Osteoblast (primary cell): Measurements from ENCODE around the gene MDM4. TPM values are rescaled to one million over a fixed set of nuclear protein-coding genes. Genes with fewer than 3 reads are reported as not detected.
"Not testable (repeated sequence)": the region's sequence is repeated elsewhere in the genome, so short reads cannot be mapped to it uniquely, and the experiment has no call there.

Experiments used
- DNase-seq: peaks from one replicate; pipeline ENCODE4 v3.0.0; 2011; ENCODE audit warnings: low spot score, mixed read lengths; ENCODE audit not compliant: insufficient read length; ENCODE audit errors: missing footprints
- H2AFZ ChIP-seq: 2 replicates; pipeline ENCODE4 v1.6.0; 2011; ENCODE audit warnings: mild to moderate bottlenecking, low read length
- H3K27ac ChIP-seq: 2 replicates; pipeline ENCODE4 v1.5.1; 2011; ENCODE audit warnings: mild to moderate bottlenecking, low read depth, low read length, moderate library complexity
- H3K27me3 ChIP-seq: 2 replicates; pipeline ENCODE4 v1.6.0; 2012; ENCODE audit warnings: mild to moderate bottlenecking, control low read depth, inconsistent platforms, low read length, moderate library complexity; ENCODE audit not compliant: insufficient read depth
- H3K36me3 ChIP-seq: 2 replicates; pipeline ENCODE4 v1.5.1; 2011; ENCODE audit warnings: mild to moderate bottlenecking, low read length, control low read depth, moderate library complexity; ENCODE audit not compliant: insufficient read depth
- H3K4me1 ChIP-seq: 2 replicates; pipeline ENCODE4 v1.5.1; 2011; ENCODE audit warnings: mild to moderate bottlenecking, low read length, control low read depth, moderate library complexity; ENCODE audit not compliant: insufficient read depth
- H3K4me2 ChIP-seq: 2 replicates; pipeline ENCODE4 v1.6.0; 2011; ENCODE audit warnings: mild to moderate bottlenecking, low read length; ENCODE audit not compliant: insufficient read depth
- H3K4me3 ChIP-seq: fragments of 200-600 bp; sonication (generic); 3 replicates; pipeline ENCODE4 v1.5.1; 2012; ENCODE audit warnings: mild to moderate bottlenecking, low read length, inconsistent platforms; ENCODE audit not compliant: insufficient read depth
- H3K79me2 ChIP-seq: 2 replicates; pipeline ENCODE4 v1.6.0; 2012; ENCODE audit warnings: mild to moderate bottlenecking, low read length, control low read depth, inconsistent platforms; ENCODE audit not compliant: insufficient read depth
- H3K9me3 ChIP-seq: 2 replicates; pipeline ENCODE4 v1.5.1; 2011; ENCODE audit warnings: low read depth, low read length, control low read depth
- H4K20me1 ChIP-seq: 2 replicates; pipeline ENCODE4 v1.6.0; 2012; ENCODE audit warnings: mild to moderate bottlenecking, low read length, control low read depth; ENCODE audit not compliant: insufficient read depth
- total RNA-seq: library from RNA; depleted of rRNA; stranded (reverse); fragments of >200 nt; gene quantifications from 2 replicates; pipeline ENCODE4 v1.2.3, GENCODE V29; 2012
- TF ChIP-seq, protein P1 (sequence below): IDR thresholded peaks from 2 replicates; pipeline ENCODE4 v1.5.1; 2011; ENCODE audit warnings: mild to moderate bottlenecking, low read depth, low read length, moderate library complexity; ENCODE audit errors: extremely low read depth

MDM4 gene
- total RNA-seq, 1 donor, result 40.2 TPM

DNA sequence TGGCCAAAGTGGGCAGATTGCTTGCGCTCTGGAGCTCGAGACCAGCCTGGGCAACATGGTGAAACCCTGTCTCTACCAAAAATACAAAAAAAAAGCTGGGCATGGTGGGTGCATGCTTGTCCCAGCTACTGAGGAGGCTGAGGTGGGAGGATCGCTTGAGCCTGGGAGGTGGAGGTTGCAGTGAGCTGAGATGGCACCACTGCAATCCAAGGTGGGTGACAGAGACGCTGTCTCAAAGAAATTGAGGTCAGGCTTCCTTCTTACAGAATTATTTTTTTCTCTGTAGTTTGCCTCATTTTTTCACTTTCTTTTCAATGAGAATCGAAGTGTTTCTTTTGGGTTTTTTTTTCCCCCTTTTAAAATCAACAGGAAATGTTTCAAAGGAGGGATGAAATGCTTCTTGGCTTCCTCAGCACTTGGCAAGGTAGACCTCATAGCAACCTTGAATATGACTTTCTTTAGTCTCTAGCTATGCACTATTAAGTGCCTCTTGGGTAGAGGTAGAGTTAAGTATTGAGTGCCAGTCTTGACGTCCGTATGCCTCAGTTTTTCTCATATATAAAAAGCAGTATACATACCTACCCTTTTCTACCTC lies 40.3 kb downstream of the MDM4 start:
- no peak overlapping the region for H3K27ac ChIP-seq
- H3K4me2 ChIP-seq, result no peak overlapping the region
- H3K4me1 ChIP-seq, result peaks cover 3% of the 10 kb centered on the region
- H3K4me3 ChIP-seq, result no peak overlapping the region
- DNase-seq, result no peak
- H3K27me3 ChIP-seq, result no peaks in the 10 kb centered on the region
- TF ChIP-seq, protein P1, sequence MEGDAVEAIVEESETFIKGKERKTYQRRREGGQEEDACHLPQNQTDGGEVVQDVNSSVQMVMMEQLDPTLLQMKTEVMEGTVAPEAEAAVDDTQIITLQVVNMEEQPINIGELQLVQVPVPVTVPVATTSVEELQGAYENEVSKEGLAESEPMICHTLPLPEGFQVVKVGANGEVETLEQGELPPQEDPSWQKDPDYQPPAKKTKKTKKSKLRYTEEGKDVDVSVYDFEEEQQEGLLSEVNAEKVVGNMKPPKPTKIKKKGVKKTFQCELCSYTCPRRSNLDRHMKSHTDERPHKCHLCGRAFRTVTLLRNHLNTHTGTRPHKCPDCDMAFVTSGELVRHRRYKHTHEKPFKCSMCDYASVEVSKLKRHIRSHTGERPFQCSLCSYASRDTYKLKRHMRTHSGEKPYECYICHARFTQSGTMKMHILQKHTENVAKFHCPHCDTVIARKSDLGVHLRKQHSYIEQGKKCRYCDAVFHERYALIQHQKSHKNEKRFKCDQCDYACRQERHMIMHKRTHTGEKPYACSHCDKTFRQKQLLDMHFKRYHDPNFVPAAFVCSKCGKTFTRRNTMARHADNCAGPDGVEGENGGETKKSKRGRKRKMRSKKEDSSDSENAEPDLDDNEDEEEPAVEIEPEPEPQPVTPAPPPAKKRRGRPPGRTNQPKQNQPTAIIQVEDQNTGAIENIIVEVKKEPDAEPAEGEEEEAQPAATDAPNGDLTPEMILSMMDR, result no peak
- peaks cover 14% of the 10 kb centered on the region for H3K36me3 ChIP-seq
- H3K79me2 ChIP-seq, result no peaks in the 10 kb centered on the region
- peaks cover 15% of the 10 kb centered on the region for H4K20me1 ChIP-seq
- no peak overlapping the region for H2AFZ ChIP-seq
- H3K9me3 ChIP-seq, result no peaks in the 10 kb centered on the region

DNA sequence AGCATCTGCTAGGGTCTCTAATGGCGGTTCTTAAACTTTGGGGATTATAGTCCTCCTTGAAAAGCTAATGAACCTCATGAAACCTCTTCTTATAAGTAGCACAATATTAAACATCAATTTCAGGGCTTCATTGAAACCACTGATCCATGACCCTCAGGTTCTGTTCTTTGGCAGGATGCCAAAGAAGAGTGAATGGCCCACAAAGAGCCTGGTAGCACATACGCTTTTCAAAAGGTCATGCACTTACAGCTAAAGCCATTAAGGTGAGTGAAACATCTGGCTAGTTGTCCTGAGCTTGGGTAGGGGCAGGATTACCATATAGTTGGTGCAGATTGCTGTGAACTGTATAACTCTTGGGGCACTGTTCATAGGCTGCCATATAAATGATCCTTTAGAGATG lies 42.3 kb downstream of the MDM4 start:
- Histone ChIP-seq H4K20me1 (peaks cover 15% of the 10 kb centered on the region), H3K4me1 (peaks cover 3% of the 10 kb centered on the region), H3K27me3 (no peaks in the 10 kb centered on the region), H3K9me3 (no peaks in the 10 kb centered on the region), H3K4me3 (no peak overlapping the region), H2AFZ (no peak overlapping the region), H3K36me3 (peaks cover 10% of the 10 kb centered on the region), H3K79me2 (no peaks in the 10 kb centered on the region), H3K27ac (no peak overlapping the region), H3K4me2 (no peak overlapping the region)
- DNase-seq, result no peak
- TF ChIP-seq, protein P1, result no peak

DNA sequence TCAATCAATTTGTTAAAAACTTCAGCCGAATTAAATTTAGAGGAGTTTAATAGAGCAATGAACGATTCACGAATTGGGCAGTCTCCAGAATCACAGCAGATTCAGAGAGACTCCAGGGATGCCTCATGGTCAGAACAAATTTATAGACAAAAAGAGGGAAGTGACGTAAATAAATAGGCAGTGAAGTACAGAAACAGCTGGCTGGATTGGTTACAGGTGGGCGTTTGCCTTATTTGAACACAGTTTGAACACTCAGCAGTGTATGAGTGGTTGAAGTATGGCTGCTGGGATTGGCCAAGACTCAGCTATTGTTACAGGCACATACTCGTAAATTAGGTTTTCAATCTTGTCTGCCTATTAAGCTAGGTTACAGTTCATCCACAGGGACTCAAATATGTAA lies 43.8 kb downstream of the MDM4 start:
- H3K79me2 ChIP-seq, H3K4me1 ChIP-seq, H2AFZ ChIP-seq, H3K4me2 ChIP-seq, H3K27me3 ChIP-seq, DNase-seq, H3K27ac ChIP-seq, H4K20me1 ChIP-seq, H3K36me3 ChIP-seq, H3K4me3 ChIP-seq, H3K9me3 ChIP-seq: not testable (repeated sequence)

DNA sequence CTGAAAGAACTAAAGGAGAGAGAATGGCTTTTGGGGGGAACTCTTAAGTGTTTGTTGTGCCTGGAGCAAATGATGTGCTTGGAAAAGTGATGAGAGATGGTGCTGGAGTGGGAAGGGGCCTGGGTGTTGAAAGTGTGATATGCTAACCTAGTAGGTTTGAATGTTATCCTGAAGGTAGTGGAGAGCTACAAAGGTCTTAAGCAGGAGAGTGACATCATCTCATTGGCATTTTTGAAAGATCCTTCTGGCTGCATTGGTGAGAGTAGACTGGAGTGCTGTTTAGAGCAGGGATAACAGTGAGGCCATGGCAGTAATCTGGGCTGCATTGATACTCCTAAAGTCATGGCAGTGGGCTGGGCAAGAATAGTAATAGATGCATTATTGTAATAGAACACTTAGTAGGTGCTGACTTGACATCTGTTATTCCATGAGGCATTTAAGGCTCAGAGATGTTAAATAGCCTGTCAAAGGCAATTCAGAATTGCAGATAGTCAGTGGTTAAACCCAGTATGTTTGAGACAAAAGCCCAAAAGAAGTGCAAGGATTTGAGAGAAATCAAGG lies 44.5 kb downstream of the MDM4 start:
- Histone ChIP-seq H3K9me3 (no peaks in the 10 kb centered on the region), H3K4me3 (no peak overlapping the region), H4K20me1 (peaks cover 8% of the 10 kb centered on the region), H3K27ac (no peak overlapping the region), H3K27me3 (no peaks in the 10 kb centered on the region), H3K36me3 (peaks cover 4% of the 10 kb centered on the region), H3K79me2 (no peaks in the 10 kb centered on the region), H3K4me2 (no peak overlapping the region), H3K4me1 (peaks cover 9% of the 10 kb centered on the region), H2AFZ (no peak overlapping the region)
- DNase-seq, result no peak
- TF ChIP-seq, protein P1, result no peak
